NCI-H446 (cell line): ENCODE results near the gene IGFBP4.
"Not testable (repeated sequence)": the region's sequence is repeated elsewhere in the genome, so short reads cannot be mapped to it uniquely, and the experiment has no call there.

Source experiments
- DNase-seq, 2 experiments: peaks; one replicate each; lab custom pipeline; 2025; lab: John Stamatoyannopoulos, UW

Gene IGFBP4

DNA sequence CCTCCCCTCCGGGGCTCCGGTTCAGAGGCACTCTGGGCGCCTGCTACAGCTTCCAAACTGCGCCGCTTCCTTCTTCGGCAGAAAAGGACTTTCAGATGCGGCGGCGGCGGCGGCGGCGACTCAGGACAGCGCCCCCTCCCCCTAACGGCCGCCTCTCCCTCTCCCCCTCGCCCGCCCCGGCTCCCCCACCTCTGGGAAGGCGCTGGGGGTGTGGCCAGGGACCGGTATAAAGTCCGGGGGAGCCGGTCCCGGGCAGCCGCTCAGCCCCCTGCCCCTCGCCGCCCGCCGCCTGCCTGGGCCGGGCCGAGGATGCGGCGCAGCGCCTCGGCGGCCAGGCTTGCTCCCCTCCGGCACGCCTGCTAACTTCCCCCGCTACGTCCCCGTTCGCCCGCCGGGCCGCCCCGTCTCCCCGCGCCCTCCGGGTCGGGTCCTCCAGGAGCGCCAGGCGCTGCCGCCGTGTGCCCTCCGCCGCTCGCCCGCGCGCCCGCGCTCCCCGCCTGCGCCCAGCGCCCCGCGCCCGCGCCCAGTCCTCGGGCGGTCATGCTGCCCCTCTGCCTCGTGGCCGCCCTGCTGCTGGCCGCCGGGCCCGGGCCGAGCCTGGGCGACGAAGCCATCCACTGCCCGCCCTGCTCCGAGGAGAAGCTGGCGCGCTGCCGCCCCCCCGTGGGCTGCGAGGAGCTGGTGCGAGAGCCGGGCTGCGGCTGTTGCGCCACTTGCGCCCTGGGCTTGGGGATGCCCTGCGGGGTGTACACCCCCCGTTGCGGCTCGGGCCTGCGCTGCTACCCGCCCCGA is at the start of gene IGFBP4:
Gene IGFBP4 (plus strand): TSS at position 255 of the 792 bp plus-strand sequence. CDS start 286 bp downstream, at position 541.
- DNase-seq: peak; percentile 22 to 64

DNA sequence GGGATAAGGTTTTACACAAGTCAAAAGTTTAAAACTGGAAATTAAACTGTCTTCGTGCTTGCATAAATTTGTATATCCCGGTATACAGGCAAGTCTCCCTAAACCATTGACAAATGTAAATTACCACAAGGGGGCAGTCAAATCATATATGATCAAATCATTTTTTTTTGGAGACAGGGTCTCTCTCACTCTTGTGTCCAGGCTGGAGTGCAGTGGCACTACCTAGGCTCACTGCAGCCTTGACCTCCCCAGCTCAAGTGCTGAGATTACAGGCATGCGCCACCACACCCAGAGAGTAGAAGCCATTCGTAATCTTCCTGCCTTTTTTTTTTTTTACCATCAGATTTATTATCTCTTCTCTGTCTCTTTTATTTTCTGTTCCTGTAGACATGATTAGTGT is 44.1 kb upstream of the IGFBP4 start:
- DNase-seq: peak; percentile 33 to 63

DNA sequence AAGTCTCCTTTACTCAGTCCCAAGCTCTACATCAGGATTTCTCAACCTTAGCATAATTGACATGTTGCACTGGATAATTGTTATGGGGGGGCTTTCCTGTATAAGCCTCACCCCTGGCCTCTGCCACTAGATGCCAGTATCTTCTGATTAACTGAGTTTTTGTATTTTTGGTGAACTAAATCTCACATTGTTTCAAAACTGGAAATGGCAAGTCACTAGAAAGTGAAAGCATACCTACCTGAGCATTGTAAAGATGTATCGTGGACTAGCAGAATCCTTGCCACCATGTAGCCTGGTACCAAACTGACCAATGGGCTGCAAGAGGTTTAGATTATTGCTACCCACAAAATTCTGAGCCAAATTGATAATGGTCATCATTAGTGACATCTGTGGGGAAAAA is 40.6 kb upstream of the IGFBP4 start:
- no peak for DNase-seq

DNA sequence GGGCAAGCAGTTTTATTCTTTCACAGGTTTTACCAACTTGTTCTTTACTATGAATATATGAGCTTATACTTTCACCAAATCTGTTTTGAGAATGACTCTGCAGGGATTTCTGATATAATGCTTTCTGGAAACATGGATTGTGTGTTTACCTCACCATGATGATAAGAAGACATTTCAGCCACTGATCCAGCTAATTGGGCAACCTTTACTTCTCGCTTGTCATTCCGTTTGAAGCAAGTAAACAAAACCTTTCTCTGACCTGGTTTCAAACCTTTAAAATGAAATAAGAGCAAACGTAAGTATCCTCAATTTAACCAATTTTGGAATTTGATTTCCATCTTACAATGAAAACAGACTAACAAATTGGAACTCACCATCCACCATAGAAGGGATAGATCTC is 39.2 kb upstream of the IGFBP4 start:
- no peak for DNase-seq

DNA sequence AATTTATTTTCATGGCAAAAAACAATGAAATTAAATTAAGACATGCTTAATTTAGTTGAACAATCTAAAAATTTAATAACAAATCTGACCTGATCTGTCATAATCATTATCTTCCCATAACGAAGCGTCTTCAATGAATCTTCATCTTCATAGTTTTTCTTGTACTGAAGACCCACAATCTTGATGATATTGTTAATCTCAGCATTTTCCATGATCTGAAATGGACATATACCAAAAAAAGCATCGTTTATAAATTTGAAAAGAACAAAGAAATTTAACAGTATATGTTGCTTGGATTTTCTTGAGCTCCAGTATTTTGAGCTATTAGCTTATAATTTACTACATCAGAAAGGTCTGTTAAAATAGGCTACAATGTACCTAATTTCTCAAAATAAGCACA is 35.8 kb upstream of the IGFBP4 start:
- DNase-seq: no peak

DNA sequence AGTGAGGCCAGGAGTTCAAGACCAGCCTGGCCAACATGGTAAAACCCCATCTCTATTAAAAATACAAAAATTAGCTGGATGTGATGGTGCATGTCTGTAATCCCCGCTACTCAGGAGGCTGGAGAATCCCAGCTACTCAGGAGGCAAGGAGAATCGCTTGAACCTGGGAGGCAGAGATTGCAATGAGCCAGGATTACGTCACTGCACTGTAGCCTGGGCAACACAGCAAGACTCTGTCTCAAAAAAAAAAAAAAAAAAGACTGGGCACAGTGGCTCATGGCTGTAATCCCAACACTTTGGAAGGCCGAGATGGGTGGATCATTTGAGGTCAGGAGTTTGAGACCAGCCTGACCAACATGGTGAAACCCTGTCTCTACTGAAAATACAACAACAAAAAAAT is 33.7 kb upstream of the IGFBP4 start:
- not testable (repeated sequence) for DNase-seq

DNA sequence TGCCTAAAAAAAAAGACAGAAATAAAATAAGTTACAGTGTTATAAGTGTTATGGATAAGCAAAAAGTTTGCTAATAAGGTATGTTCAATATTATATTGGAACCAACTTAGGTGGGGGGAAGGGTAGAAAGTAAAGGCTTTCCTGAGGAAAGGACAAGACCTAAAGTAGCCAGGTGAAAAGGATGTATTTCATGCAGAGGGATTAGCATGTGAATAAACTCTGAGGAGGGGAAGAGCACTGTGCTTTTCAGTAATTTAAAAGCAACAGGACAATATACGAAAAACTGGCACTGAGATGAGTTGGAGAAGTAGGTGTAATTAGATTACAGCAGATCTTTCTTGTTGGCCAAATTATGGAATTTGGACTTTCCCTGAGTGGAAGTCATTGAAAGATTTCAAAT is 33.2 kb upstream of the IGFBP4 start:
- DNase-seq: no peak

DNA sequence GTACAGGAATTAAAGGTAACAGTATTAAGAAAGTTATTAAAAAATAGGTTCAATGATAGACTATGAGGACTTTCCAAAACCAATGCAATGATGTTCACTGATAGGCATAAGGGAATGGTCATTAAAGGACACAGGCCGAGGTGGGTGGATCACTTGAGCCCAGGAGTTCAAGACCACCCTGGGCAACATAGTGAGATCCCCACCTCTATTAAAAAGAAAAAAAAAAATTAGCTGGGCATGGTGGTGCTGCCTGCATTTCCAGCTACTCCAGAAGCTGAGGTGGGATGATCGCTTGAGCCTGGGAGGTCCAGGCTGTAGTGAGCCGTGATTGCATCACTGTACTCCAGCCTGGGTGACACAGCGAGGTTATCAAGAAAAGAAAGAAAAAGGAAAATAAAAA is 31.4 kb upstream of the IGFBP4 start:
- no peak for DNase-seq

DNA sequence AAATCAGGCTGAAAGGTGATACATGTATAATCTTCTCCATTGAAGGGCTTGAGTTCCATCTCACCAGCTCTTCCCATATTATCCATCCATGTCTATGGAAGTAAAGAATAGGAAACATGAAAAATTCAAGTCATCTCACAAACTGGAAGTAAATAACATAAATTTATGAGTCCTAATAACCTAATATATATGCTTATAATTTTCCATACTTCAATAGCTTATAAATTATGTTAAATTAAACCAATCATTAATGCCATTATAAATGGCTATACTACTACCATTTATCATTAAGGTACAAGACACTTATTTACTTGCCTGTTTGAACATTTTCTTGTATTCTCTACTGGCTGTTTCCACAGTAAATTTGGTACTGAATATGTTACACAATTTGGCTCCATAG is 30.4 kb upstream of the IGFBP4 start:
- DNase-seq: no peak

DNA sequence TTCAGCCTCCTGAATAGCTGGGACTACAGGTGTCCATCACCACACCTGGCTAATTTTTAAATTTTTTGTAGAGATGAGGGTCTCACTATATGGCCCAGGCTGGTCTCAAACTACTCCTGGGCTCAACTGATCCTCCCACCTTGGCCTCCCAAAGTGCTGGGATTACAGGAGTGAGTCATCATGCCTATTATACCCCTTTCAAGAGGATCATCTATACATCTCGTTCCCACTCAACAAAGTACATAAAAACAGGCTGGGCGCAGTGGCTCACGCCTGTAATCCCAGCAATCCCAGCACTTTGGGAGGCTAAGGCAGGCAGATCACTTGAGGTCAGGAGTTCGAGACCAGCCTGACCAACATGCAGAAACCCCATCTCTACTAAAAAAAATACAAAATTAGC is 28.9 kb upstream of the IGFBP4 start:
- not testable (repeated sequence) for DNase-seq

DNA sequence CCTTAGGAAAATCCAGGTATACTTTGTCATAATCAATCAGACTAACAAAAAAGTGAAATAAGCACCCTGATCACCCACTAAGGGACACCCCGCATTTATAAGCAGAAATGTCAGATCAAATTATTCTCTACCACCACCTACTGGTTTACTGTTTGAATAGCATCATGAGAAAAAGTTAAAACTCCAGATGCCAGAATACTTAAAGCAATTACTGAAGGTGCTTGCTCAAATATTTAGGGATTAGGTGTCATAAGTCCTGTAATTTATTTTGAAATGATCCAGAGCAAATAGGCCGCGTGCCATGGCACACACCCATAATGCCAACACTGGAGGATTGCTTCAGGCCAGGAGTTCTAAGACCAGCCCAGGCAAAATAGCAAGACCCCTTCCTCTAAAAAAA is 27.9 kb upstream of the IGFBP4 start:
- peak; percentile 14 to 38 for DNase-seq

DNA sequence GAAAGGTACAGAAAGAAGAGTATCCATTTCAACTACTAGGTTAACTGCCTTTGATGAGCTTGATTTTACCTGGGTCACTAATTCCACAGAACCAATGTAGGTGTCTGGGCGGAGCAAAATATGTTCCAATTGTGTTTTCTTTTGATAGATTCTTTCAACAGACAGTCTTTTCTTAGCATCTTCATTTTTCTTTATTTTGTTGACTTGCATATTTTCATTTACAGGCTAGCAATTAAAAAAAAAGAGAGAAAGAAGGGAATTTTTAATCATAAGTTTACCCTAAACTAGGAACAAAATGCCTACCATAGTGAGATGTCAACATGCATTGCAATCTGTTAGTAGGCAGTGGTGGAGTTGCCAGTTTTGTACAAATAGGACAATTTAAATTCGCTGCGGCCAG is 26.6 kb upstream of the IGFBP4 start:
- DNase-seq: no peak

DNA sequence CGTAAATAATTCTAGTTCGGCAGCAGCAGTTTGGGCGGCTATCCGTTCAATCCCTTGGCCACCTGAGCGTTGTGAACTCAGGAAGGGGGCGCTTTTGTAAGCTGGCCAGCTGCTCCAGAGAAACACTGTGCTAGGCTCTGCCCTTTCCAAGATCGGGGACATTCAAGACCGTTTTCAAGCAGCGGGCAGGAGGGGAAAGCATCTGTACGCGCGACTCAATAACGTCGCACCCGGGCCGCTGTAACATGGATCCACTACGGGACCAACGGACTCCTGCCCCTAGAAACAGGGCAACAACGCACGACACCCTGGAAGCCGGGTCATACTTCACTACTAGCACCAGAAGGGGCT is 26.0 kb upstream of the IGFBP4 start:
- no peak for DNase-seq

DNA sequence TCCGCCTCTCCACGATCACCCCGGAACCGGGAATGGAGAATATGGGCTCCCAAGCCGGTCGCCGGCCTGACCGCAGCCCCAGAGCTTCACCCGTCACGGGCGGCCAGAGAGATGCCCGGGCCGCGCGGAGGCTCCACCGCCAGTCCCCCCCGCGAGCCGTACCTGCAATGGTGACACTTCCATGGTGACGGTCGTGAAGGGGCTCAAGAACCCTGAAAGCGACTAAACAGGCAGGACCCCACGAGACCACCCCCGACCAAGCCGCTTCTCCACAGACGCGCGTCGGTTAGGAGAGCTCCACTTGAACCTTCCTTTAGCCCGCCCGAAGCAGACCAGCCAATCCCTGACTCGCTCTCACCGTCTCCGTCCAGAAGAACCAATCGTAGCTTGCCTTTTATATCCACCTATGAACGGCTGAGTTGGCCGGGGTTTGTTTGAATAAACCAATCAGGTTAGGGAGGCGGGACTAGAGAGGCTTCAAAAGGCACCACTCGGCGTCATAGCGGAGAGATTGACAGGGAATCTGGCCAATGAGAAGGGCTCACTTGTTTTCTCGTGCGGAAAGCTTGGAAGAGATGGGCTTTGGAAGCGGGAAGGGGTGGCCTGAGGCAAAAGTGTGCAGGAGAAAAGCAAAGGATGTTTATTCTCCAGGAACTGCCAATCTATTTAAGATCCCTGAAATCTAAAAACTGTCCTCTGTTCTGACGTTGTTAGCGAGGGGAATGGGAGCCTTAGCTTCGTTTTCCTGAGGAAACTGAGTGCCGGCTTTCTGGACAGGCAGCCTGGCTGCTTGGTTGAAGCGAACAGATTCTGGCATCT is 25.4 kb upstream of the IGFBP4 start, which contains the start of gene TOP2A:
Gene TOP2A (minus strand): TSS at position 288 of the 819 bp plus-strand sequence. CDS start 105 bp downstream, at position 183.
- DNase-seq: peak; percentile 100

DNA sequence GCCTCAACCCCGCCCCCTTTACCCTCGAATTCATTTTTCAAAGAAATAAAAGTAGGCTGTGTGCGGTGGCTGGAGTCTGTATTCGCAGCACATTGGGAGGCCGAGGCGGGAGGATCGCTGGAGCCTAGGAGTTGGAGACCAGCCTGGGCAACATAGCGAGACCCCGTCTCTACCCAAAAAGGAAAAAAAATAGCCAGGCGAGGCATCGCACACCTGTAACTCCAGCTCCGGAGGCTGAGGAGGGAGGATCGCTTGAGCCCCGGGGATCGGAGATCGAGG is 24.9 kb upstream of the IGFBP4 start:
- no peak for DNase-seq

DNA sequence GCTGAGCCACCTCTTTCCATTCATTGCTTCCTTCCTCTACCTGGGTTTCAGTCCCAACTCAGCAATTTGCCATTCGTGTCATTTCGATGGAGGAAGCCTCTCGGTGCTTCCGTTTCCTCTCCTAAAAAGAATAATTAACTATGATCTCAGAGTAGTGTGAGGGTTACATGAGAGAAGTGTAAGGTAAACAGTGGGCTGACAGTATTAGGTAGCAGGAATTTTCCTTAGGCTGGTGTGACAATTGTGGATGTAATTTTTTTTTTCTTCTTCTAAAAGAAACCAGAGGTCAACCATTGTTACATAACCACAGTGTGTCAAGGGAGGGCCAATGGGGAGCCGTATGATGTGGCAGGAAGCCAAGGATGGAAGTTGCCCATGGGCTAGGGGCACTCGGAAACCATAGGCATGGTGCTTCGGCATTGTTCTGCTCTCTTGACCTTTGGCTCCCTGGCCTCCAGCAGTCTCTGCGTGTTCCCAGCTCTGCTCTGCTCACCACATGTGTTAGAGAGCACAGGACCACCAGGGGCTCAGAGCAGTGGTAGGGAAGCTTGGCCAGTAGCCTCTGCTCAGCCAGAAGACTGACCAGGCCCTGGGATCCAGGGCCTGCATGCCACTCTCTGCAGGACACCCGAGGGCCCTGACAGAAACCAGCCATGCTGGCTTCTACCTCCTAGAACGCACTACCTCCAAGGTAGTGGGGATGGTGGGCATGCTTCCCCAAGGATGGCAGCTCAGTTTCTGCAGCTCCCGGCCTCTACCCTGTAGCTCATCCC is 23.5 kb upstream of the IGFBP4 start:
- DNase-seq: no peak

DNA sequence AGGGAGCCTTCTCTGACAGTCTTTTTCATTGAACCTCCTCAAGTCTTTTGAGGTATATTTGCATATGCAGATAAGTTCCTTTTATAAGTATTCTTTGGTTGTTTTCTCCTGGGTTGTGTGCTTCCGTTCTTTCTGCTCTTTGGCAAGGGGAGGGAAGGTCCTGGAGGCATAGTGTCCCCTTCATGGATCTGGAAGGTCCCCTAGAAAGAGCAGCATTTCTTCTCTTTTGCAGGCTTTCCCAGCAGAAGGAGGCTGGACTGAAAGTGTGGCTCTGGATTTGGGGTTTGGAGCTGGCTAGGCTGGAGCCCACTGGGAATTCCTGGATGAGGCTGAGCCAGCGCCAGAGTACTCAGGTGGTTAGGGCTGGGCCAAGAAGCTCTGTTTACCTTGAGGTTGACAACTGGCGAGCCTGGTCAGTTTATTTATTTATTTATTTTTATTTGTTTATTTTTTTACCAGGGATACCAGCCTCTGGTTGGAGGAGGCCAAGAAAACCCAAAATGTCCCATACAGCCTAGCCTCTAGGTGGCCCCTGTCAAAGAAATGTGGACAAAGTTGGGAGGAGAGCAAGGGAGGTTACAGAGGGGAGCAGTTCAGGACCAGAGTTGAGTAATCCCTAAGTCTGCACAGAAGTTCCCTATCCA is 20.1 kb upstream of the IGFBP4 start:
- DNase-seq: no peak

DNA sequence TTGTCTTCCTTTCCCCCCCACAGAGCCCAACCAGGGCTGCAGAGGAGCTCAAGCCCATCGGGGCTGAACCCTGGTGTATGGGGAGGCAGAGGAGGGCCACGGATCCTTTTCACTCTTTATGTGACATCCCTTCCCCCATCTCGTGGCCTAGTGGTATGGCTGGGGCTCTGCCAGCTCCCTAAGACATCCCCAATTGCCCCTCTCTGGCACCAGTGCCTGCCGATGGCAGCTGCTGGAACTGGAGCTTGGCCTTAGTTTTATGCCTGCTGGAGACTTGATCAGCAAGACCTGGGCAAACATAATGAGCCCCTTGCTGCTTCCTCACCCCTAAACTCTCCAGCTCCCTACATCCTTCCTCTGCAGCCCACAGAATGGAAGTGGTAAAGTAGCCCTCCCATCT is 17.5 kb upstream of the IGFBP4 start:
- DNase-seq: peak in 1 of 2 experiments; percentile 36

DNA sequence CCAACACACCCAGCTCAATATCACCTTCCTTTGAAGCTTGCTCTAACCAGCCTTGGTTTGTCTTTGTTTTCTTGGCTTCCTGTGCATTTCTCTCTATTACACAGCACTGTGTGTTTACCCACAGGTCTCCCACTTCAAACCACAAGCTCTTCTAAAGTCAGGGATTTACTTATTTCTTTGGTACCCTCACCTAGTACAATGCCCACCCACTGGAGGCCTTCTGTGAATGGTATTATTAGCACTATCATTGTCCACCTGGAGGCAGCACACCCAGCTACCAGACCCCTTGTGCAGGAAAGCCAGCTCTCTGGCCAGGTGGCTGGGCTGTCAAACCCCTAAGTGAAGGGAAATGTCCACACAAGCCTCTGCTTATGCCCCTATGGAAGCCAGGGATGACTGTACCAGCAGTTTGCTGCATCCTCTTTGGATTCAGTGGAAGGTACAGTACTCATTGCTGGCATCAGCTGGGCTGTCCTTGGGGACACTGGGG is 16.2 kb upstream of the IGFBP4 start:
- DNase-seq: no peak

DNA sequence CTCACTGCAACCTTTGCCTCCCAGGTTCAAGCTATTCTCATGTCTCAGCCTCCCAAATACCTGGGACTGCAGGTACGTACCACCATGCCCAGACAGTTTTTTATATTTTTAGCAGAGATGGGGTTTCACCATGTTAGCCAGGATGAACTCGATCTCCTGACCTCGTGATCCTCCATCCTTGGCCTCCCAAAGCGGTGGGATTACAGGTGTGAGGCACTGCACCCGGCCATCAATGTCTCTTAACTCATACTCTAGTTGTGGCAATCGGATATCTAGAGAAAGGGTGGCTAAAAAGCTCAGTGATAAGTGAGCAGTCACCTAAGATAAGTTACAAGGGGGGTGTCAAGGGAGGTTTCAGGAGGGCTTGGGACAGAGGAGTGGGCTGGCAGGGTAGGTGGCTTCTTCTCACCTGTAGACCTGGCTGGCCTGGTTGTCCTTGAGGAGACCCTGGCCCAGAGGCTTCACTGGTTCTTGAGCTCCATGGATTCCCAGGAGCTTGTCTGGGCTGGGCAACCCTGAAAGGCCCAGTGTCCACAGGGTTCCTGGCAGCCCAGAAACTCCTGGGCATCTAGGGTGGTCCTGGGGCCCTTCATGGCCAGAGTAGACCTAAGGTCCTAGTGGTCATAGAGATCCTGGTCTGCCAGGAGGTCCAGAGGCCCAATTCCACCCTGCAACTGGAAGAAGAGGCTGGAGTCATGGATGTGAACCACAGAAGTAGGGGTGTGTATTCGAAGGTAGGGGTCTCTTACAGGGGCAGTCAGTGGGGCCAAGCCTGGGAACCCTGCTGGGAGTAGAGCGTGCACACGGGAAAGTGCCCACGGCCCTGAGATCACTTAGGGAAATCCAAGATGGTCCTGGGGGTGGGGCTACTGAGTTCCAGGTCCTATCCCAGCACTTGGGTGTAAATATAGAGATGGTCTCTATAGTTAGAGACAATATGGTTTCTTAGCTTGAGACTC is 12.7 kb upstream of the IGFBP4 start:
- no peak for DNase-seq

DNA sequence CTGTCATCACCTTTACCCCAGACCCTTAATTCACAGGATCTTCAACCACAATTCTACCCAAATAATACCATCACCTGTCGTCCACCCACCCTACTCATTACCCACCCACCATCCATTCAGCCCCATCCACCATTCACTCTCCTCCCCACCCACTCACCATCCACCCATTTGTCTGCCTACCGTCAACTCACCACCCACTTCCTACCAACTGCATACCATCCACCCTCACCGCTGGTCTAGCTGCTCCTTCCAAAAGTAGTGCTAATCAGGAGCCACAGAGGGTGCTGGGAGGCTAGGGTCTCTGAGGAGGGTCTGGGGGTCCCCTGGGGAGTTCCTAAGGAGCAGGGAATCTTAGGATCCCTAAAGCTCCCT is 12.0 kb upstream of the IGFBP4 start:
- DNase-seq: no peak
